BJ (cell line): ENCODE measurements around the gene ZBTB7A. TPM values are rescaled to one million over a fixed set of nuclear protein-coding genes. Genes with fewer than 3 reads are reported as not detected.

Source experiments
- CTCF ChIA-PET: fragments of 350-600 bp; formaldehyde crosslinking; extraction: SDS; loops from one replicate; lab custom pipeline; 2021; ENCODE audit warnings: antibody characterized with exemption, inconsistent platforms; lab: Yijun Ruan, JAX
- POLR2A ChIA-PET: fragments of 300-600 bp; sonication (Branson Sonifier 250); formaldehyde crosslinking; extraction: SDS; loops from one replicate; lab custom pipeline; 2021; ENCODE audit warnings: antibody characterized with exemption; lab: Charles Lee
- DNase-seq: peaks from one replicate; pipeline ENCODE4 v3.0.0-alpha.2; 2011; ENCODE audit warnings: low read depth
- H3K27me3 ChIP-seq: 2 replicates; pipeline ENCODE4 v1.6.0; 2011; ENCODE audit warnings: low read length; ENCODE audit not compliant: control insufficient read depth, insufficient read depth
- H3K36me3 ChIP-seq: 2 replicates; pipeline ENCODE4 v1.5.1; 2011; ENCODE audit warnings: low read length; ENCODE audit not compliant: control insufficient read depth, insufficient read depth
- H3K4me3 ChIP-seq: 2 replicates; pipeline ENCODE4 v1.5.1; 2011; ENCODE audit warnings: low read depth, mild to moderate bottlenecking, control low read depth, low read length
- polyA plus RNA-seq: library from polyadenylated mRNA; depleted of rRNA; stranded (reverse); fragments of >200 nt; gene quantifications from 2 replicates; pipeline ENCODE4 v1.2.3, GENCODE V29; 2011
- TF ChIP-seq, protein P1 (sequence below): IDR thresholded peaks from 2 replicates; pipeline ENCODE4 v1.5.1; 2011; ENCODE audit warnings: low read depth, mild to moderate bottlenecking, control low read depth, inconsistent platforms, low read length, moderate library complexity; ENCODE audit not compliant: insufficient read depth

The ZBTB7A gene
- polyA plus RNA-seq, 1 experiment: 7.5 TPM

GRCh38 chr19:4113398-4114088, 46.8 kb upstream of the ZBTB7A start:
- ChIA-PET CTCF (interaction anchor here (1.7 kb wide), 1 partner anchor 26 kb away, joined by 4 read pairs; no protein-coding TSS in a partner anchor), POLR2A (no interaction called here)
- Histone ChIP-seq H3K27me3 (no peaks in the 10 kb centered on the region), H3K36me3 (peaks cover 45% of the 10 kb centered on the region), H3K4me3 (no peak overlapping the region)
- no peak for DNase-seq
- TF ChIP-seq, protein P1, sequence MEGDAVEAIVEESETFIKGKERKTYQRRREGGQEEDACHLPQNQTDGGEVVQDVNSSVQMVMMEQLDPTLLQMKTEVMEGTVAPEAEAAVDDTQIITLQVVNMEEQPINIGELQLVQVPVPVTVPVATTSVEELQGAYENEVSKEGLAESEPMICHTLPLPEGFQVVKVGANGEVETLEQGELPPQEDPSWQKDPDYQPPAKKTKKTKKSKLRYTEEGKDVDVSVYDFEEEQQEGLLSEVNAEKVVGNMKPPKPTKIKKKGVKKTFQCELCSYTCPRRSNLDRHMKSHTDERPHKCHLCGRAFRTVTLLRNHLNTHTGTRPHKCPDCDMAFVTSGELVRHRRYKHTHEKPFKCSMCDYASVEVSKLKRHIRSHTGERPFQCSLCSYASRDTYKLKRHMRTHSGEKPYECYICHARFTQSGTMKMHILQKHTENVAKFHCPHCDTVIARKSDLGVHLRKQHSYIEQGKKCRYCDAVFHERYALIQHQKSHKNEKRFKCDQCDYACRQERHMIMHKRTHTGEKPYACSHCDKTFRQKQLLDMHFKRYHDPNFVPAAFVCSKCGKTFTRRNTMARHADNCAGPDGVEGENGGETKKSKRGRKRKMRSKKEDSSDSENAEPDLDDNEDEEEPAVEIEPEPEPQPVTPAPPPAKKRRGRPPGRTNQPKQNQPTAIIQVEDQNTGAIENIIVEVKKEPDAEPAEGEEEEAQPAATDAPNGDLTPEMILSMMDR: no peak

- TF ChIP-seq, protein P1: no peak
- Histone ChIP-seq H3K4me3 (no peak overlapping the region), H3K27me3 (no peaks in the 10 kb centered on the region), H3K36me3 (peaks cover 44% of the 10 kb centered on the region)
- ChIA-PET CTCF (interaction anchor here (1.7 kb wide), 1 partner anchor 28 kb away, joined by 4 read pairs; no protein-coding TSS in a partner anchor), POLR2A (no interaction called here)
- no peak for DNase-seq
These were observed 45.7 kb upstream of the ZBTB7A start for GRCh38 chr19:4112367-4112766.

- Histone ChIP-seq H3K4me3 (no peak overlapping the region), H3K27me3 (no peaks in the 10 kb centered on the region), H3K36me3 (peaks cover 37% of the 10 kb centered on the region)
- ChIA-PET CTCF (interaction anchor here (1.7 kb wide), 1 partner anchor 10 kb away, joined by 4 read pairs; no protein-coding TSS in a partner anchor), POLR2A (no interaction called here)
- TF ChIP-seq, protein P1: no peak
- DNase-seq: no peak
These were observed 42.9 kb upstream of the ZBTB7A start for GRCh38 chr19:4109626-4109945.

- peaks cover 36% of the 10 kb centered on the region for H3K36me3 ChIP-seq
- H3K4me3 ChIP-seq: no peak overlapping the region
- no peaks in the 10 kb centered on the region for H3K27me3 ChIP-seq
- POLR2A ChIA-PET: no interaction called here
- TF ChIP-seq, protein P1: no peak
- CTCF ChIA-PET: interaction anchor here (1.7 kb wide), 1 partner anchor 10 kb away, joined by 4 read pairs; no protein-coding TSS in a partner anchor
- no peak for DNase-seq
These were observed 42.3 kb upstream of the ZBTB7A start for GRCh38 chr19:4108767-4109625.

GRCh38 chr19:4103080-4103433, 36.4 kb upstream of the ZBTB7A start:
- peaks cover 36% of the 10 kb centered on the region for H3K36me3 ChIP-seq
- no peak for DNase-seq
- no peaks in the 10 kb centered on the region for H3K27me3 ChIP-seq
- no peak overlapping the region for H3K4me3 ChIP-seq
- TF ChIP-seq, protein P1: no peak
- CTCF ChIA-PET: interaction anchor here (1.2 kb wide), 1 partner anchor 37 kb away, joined by 3 read pairs; no protein-coding TSS in a partner anchor
- POLR2A ChIA-PET: no interaction called here
